ENCODE data around the gene PCBP4.

The PCBP4 gene

GRCh38 chr3:51928438-51928837 is 38.8 kb downstream of the PCBP4 start:
- Histone ChIP-seq H3K27me3 (ENCODE audit: control insufficient read depth, insufficient read depth, low read length) (no peaks in the 10 kb centered on the region), H3K4me1 (ENCODE audit: control insufficient read depth, insufficient read depth, low read length) (no peaks in the 10 kb centered on the region), H3K9ac (ENCODE audit: low read length) (no peak overlapping the region), H3K4me3 (ENCODE audit: low read length) (no peak overlapping the region), H3K9me3 (ENCODE audit: control insufficient read depth, low read length) (no peaks in the 10 kb centered on the region), H3K36me3 (ENCODE audit: control insufficient read depth, insufficient read depth, low read length) (no peaks in the 10 kb centered on the region)

- Histone ChIP-seq H3K9me3 (ENCODE audit: control insufficient read depth, low read length) (no peaks in the 10 kb centered on the region), H3K36me3 (ENCODE audit: control insufficient read depth, insufficient read depth, low read length) (no peaks in the 10 kb centered on the region), H3K9ac (ENCODE audit: low read length) (no peak overlapping the region), H3K4me1 (ENCODE audit: control insufficient read depth, insufficient read depth, low read length) (no peaks in the 10 kb centered on the region), H3K4me3 (ENCODE audit: low read length) (no peak overlapping the region), H3K27me3 (ENCODE audit: control insufficient read depth, insufficient read depth, low read length) (no peaks in the 10 kb centered on the region)
These were observed 39.9 kb downstream of the PCBP4 start for GRCh38 chr3:51927061-51927977.

- Histone ChIP-seq H3K27me3 (ENCODE audit: control insufficient read depth, insufficient read depth, low read length) (no peaks in the 10 kb centered on the region), H3K9me3 (ENCODE audit: control insufficient read depth, low read length) (no peaks in the 10 kb centered on the region), H3K36me3 (ENCODE audit: control insufficient read depth, insufficient read depth, low read length) (no peaks in the 10 kb centered on the region), H3K4me3 (ENCODE audit: low read length) (no peak overlapping the region), H3K9ac (ENCODE audit: low read length) (no peak overlapping the region), H3K4me1 (ENCODE audit: control insufficient read depth, insufficient read depth, low read length) (no peaks in the 10 kb centered on the region)
These were observed 46.1 kb downstream of the PCBP4 start for GRCh38 chr3:51921081-51921578.

- no peaks in the 10 kb centered on the region for H3K9me3 ChIP-seq (ENCODE audit: control insufficient read depth, low read length)
- H3K4me3 ChIP-seq (ENCODE audit: low read length): no peak overlapping the region
- H3K9ac ChIP-seq (ENCODE audit: low read length): no peak overlapping the region
- H3K4me1 ChIP-seq (ENCODE audit: control insufficient read depth, insufficient read depth, low read length): no peaks in the 10 kb centered on the region
- no peaks in the 10 kb centered on the region for H3K36me3 ChIP-seq (ENCODE audit: control insufficient read depth, insufficient read depth, low read length)
- no peaks in the 10 kb centered on the region for H3K27me3 ChIP-seq (ENCODE audit: control insufficient read depth, insufficient read depth, low read length)
These were observed 50.8 kb downstream of the PCBP4 start for GRCh38 chr3:51916418-51916817.

GRCh38 chr3:51908026-51908425 is 59.2 kb downstream of the PCBP4 start:
- no peak overlapping the region for H3K9ac ChIP-seq (ENCODE audit: low read length)
- H3K4me3 ChIP-seq (ENCODE audit: low read length): no peak overlapping the region
- H3K9me3 ChIP-seq (ENCODE audit: control insufficient read depth, low read length): no peaks in the 10 kb centered on the region
- no peaks in the 10 kb centered on the region for H3K36me3 ChIP-seq (ENCODE audit: control insufficient read depth, insufficient read depth, low read length)
- H3K4me1 ChIP-seq (ENCODE audit: control insufficient read depth, insufficient read depth, low read length): no peaks in the 10 kb centered on the region
- no peaks in the 10 kb centered on the region for H3K27me3 ChIP-seq (ENCODE audit: control insufficient read depth, insufficient read depth, low read length)

Data from mucosa of stomach (tissue), 1 donor.